GM18508 (cell line): ENCODE data around the gene CDR2.
A peak's percentile ranks its signal among the peaks of the same experiment; 100 is the strongest.
"Not testable (repeated sequence)": the region's sequence is repeated elsewhere in the genome, so short reads cannot be mapped to it uniquely, and the experiment has no call there.

Source experiments
- ATAC-seq: cut with Tn5 transposase; IDR thresholded peaks from one replicate; pipeline ENCODE4 v1.9.1; 2021; ENCODE audit warnings: moderate number of reproducible peaks; ENCODE audit not compliant: insufficient read depth, unreplicated experiment

Gene CDR2

GRCh38 chr16:22313876-22314470, 60.4 kb downstream of the CDR2 start:
- ATAC-seq: no peak

- no peak for ATAC-seq
These were observed 61.3 kb downstream of the CDR2 start for GRCh38 chr16:22312897-22313781.

GRCh38 chr16:22311520-22311919, 62.9 kb downstream of the CDR2 start:
- no peak for ATAC-seq

- no peak for ATAC-seq
These were observed 65.4 kb downstream of the CDR2 start for GRCh38 chr16:22308824-22309520.

GRCh38 chr16:22307838-22308237, 66.6 kb downstream of the CDR2 start:
- no peak for ATAC-seq

- ATAC-seq: no peak
These were observed 67.6 kb downstream of the CDR2 start for GRCh38 chr16:22306788-22307187.

- no peak for ATAC-seq
These were observed 70.0 kb downstream of the CDR2 start for GRCh38 chr16:22304411-22304810.

- no peak for ATAC-seq
These were observed 71.5 kb downstream of the CDR2 start for GRCh38 chr16:22302776-22303363.

DNA sequence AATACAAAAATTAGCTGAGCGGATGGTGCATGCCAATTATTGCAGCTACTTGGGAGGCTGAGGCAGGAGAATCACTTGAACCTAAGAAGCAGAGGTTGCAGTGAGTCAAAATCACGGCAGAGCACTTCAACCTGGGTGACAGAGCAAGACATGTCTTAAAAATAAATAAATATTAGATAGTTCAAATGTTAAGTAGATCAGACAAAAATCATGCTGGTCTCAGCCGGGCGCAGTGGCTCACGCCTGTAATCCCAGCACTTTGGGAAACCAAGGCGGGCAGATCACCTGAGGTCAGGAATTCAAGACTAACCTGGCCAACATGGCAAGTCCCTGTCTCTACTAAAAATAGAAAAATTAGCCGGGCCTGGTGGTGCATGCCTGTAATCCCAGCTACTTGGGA, 73.0 kb downstream of the CDR2 start:
- ATAC-seq: not testable (repeated sequence)

DNA sequence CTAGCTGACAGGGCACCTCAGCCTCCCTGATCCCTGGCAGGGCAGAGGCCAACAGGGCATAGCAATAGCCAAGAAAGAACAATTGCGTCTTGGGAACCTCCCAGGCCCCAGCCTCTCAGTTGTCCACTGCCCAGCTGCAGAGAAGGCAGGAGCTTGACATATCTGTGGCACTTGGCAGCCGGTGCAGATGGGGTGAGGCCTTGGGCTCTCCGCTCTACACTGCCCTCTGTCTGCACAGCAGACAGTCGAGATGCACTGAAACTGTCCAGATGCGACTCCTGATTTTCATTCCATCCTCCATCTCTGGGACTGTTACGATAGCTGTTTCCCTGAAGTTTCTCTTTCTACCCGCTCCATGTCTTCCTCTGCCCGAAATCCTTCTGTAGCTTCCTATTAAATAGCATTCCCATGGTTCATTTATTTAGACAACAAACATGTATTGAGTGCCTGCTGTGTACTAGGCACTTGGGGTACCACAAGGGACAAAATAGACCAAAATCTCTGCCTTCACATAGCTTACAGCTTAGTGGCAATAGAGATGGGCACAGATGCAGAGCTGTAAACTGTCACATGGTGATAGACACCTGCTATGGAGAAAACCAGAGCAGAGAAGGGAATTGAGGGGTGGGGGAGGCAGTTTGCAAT, 73.9 kb downstream of the CDR2 start:
- ATAC-seq: no peak

- no peak for ATAC-seq
These were observed 75.4 kb downstream of the CDR2 start for GRCh38 chr16:22299036-22299435.

DNA sequence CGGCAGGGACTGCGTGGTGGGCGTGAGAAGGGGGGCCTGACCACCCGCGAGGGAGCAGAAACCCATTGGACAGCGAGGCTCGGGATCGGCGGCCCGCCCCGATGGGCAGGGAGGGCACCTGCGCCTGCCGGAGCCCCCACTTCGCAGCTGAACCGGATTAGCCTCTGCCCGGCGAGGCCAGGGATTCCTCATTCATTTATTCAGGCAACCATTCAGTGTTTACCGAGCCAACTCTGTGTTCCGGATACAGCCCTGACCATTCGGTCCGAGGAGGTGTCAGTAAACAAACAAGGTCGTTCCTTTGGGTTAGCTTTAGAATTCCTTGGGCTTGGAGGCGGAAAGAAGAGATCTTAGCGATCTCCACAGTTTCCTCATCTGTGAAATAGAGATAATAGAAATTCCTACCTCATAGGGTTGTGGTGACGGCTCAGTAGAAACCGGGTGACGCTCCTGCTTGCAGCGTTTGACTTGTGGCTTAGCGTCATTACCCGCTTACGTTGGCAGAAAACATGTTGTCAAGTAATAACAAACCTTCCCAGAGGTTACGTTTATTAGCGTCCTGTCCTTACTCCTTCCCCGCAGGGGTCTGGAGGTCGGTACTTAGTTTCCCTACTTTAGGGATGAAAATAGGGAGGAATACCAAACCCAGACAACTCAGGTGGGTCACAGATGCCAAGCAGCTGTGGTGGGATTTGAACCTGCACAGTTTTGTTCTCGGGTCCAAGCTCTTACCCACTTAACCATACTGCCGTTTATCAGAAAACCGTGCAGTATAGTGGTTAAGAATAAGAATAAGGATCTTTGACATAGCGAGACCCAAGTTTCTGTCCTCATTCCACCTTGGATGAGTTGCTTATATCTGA, 76.3 kb downstream of the CDR2 start:
- no peak for ATAC-seq

- peak; percentile 74 for ATAC-seq
These were observed 77.1 kb downstream of the CDR2 start, which contains the start of gene POLR3E for GRCh38 chr16:22297114-22297870. Gene POLR3E (plus strand): TSS chr16:22297409. CDS start chr16:22302969, 5,560 bp downstream.

DNA sequence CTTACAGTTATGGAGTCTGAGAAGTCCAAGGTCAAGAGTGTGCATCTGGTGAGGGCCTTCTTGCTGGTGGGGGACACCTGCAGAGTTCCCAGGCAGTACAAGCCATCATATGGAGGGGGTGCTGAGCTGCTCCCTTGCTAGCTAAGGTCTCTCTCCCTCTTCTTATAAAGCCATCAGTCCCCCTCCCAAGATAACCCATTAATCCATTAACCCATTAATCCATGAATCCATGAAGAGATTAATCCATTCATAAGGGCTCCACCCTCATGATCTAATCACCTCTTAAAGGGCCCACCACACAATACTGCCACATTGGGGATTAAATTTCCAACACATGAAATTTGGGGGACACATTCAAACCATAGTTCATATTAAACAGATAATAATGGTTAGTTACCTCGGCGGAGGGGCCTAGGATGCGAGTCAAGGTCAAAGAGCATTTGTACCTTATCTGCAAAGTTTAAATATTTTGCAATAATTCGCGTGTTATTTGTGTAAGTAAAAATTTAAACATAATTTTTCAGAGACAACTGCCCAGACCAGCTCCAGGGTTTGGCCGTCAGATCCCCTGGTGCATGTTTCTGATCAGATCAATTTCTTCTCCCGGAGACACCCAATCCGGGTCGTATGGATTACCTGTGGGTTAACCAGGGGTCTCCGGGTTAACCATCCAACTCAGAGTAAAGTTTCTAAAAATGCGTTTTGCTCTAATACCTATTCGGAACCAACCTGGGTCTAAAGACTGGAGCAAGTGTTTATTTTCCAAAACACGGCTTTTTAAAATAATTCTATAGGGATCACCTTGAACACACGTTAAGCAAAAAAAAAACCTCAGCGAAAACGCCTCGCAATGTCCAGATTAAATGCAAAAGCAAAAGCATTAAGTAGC, 78.0 kb downstream of the CDR2 start:
- no peak for ATAC-seq
